GM12872 (cell line): ENCODE data around the gene PYDC1.

ENCODE experiments used
- CTCF ChIP-seq: IDR thresholded peaks from 3 replicates; pipeline ENCODE4 v1.5.1; 2011; ENCODE audit warnings: low read depth, mild to moderate bottlenecking, low read length, moderate library complexity; ENCODE audit not compliant: insufficient read depth

Gene PYDC1

GRCh38 chr16:31204871-31205666 is 11.9 kb downstream of the PYDC1 start:
- no peak for TF ChIP-seq CTCF

- no peak for TF ChIP-seq CTCF
Measured at GRCh38 chr16:31202414-31203375, 14.2 kb downstream of the PYDC1 start, which contains the start of gene PYCARD. Gene PYCARD, minus strand, starts transcription at chr16:31202760. Its CDS starts 70 bp downstream, at chr16:31202690.

- no peak for TF ChIP-seq CTCF
Measured at GRCh38 chr16:31201582-31202413, 15.1 kb downstream of the PYDC1 start.

- TF ChIP-seq CTCF: peak; percentile 28; the same call in 1 of the 3 replicates
Measured at GRCh38 chr16:31200821-31201568, 15.9 kb downstream of the PYDC1 start.

GRCh38 chr16:31199430-31200041 is 17.4 kb downstream of the PYDC1 start:
- TF ChIP-seq CTCF: no peak

- no peak for TF ChIP-seq CTCF
Measured at GRCh38 chr16:31198207-31198882, 18.6 kb downstream of the PYDC1 start.
